ENCODE data around the gene TFR2.

GRCh38 chr7:100676501-100677306 lies 35.4 kb upstream of the TFR2 start:
- no peak for TF ChIP-seq CTCF (conservative IDR thresholded peaks at IDR 0.05 in 1 of 2, IDR thresholded peaks at IDR 0.05 in 1 of 2; ENCODE audit: low read depth in 1 of 2, low read length in 2 of 2)
- no peak for TF ChIP-seq EZH2 (IDR thresholded peaks at IDR 0.05; ENCODE audit: low read length, missing control alignments)

All from fibroblast of lung (primary cell).